Right ventricle myocardium inferior (tissue), 1 donor: ENCODE data around the gene ADISSP. TPM values are rescaled to one million over a fixed set of nuclear protein-coding genes. Genes with fewer than 3 reads are reported as not detected.

Experiments
- ATAC-seq: fragments of 200-7000 bp; cut with Tn5 transposase; one replicate; pipeline ENCODE4 v1.9.1; 2020; ENCODE audit warnings: mild to moderate bottlenecking, moderate library complexity
- DNase-seq: peaks from one replicate; pipeline ENCODE4 v3.0.0; 2021; ENCODE audit errors: missing footprints
- intact Hi-C: fragments of 100-400 bp; cut with DNase I; formaldehyde crosslinking; loops from one replicate; pipeline ENCODE4 v1.11.0; 2022
- total RNA-seq: library from RNA; stranded (reverse); fragmentation: NEBNext Ultra II Directional; extraction: Animal tissue kit (Norgen Biotek cat#: 25700); gene quantifications from one replicate; pipeline ENCODE4 v1.2.1, GENCODE V29; 2021
- donor health status: DM: no; HTN: yes; CAD: no; lungs with severe emphysema.

The ADISSP gene
- total RNA-seq, 1 donor from 2014 or later, result 14.6 TPM

DNA sequence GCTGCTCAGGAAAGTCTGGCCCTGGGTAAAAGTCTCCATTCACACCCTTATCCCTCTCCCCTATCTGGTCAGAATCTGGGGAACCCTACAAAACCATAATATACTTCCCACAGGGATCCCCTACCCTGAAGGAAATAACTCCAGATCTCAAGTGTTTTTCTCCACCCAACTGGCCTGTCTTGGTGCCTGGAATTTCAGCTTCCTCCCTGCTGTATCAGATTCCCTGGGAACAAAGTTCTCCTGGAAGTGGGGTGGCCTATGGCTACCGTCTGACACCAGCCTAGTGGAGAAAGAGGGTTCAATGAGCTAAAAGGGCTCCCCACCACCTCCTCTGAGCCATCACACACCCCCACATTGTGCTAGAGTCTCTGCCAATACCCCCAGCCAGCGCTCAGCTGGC lies 20.1 kb downstream of the ADISSP start:
- no peak for ATAC-seq

DNA sequence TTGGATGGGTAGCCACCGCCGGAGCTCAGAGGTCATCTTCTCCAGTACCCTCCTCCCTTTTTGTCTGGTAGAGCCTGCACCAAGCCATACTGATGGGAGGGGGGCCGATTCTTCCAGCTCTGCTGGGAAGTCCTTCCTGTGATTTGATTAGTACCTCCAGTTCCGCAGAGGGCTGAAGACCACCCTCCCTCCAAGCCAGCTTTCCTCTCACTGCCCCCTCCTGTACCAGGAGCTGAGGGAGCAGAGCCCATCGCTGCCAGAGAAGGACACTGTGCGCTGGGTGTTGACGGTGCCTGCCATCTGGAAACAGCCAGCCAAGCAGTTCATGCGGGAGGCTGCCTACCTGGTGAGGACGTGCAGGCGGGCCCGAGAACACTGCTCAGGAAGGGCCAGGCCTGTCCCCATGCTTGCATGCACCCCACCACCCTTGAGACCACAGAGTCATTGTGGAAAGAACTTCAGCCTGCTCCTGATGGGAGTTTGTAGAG lies 21.8 kb downstream of the ADISSP start:
- DNase-seq (no peak), ATAC-seq (no peak)
- intact Hi-C loops, result no loop called here

More for the DNA sequence above, 20.1 kb downstream of the ADISSP start:
- intact Hi-C loops, result no loop called here
- DNase-seq, result no peak

DNA sequence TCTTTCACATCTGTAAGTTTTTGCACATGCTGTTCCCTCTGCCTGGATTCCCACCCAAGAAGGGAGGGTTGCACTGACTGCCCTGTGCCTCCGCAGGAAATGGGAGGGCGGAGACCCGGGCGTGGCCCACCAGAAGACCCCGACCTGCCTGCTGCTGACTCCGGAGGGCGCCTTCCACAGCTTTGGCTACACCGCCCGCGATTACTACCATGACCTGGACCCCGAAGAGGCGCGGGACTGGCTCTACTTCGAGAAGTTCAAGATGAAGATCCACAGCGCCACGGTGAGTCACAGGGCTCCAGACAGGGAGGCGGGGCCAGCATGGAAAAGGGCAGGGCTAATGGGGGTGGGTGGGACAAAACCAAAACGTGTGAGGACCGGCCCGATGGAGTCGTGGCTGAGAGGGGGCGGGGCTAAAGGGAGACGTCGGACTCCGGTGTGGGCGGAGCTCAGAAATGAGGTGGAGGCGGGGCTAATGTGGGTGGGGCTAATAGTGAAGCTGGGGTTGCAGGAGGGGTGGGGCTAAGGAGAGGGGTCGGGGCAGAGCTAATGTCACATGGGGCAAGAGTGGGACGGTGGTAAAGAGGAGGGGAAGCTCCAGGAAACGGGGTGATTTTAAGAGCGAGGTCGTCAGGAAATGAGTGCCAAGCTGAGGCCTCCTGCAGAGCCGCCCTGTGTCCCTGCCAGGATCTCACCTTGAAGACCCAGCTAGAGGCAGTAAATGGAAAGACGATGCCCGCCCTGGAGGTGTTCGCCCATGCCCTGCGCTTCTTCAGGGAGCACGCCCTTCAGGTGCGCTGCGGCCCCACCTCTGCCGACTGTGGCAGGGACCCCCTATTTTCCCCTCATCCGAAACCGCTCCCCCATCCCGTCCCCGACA lies 22.5 kb downstream of the ADISSP start:
- intact Hi-C loops, result no loop called here
- DNase-seq, result peak; percentile 87
- peak; percentile 44 for ATAC-seq

DNA sequence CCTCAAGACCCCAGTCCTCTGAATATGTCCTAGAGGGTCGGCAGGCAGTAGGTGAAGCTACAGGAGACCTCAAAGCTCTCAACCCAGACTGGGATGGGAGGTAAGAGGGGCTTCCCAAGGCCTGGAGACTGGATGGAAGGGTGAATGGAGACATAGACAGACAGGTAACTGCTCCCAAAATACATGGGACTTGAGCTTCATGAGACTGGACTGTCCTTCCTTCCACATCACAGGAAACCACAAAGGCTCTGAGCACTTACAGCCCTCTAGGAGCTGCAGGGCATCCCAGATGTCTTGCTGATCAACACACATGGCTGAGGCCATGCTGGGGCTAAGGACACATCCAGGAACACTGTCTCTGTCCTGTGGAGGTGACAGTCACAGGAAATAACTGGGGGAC lies 23.5 kb downstream of the ADISSP start:
- no peak for DNase-seq
- no peak for ATAC-seq
- intact Hi-C loops, result no loop called here

DNA sequence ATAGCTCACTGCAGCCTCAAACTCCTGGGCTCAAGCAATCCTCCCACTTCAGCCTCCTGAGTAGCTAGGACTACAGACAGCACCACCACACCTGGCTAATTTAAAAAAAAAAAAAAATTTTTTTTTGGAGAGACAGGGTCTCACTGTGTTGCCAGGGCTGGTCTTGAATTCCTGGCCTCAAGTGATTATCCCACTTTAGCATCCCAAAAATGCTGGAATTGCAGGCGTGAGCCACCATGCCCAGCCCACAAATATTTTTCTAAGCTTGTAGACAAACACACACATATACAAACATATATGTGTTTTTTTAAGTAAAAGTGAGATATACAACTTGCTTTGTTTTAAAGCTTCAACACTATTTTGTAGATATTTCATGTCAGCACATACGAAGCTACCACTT lies 24.3 kb downstream of the ADISSP start:
- intact Hi-C loops, result no loop called here

DNA sequence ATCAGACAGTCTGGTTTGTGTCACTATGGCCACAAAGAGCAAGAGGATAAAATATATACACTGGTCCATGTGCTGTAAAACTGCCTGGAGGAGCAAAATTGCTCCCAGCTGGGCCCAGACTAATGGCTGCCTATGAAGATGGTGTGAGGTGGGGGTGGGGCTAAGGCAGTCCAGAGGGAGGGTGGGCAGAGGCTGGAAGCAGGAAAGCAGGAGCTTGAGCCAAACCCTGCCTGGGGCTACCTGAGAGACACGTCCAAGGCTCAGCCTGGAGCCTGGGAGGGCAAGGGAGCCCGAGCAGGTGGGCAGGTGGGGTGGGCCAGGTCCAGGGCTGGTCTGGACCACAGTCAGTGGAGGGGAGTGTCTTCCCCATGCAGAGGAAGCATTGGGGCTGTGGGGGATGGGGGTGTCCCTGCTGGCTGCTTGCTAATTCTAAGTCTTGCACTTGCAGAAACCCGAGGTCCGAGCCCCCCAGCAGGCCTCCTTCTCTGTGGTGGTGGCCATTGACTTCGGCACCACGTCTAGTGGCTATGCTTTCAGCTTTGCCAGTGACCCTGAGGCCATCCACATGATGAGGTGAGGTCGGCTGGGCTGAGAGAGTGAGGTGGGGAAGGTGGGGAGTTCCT lies 25.6 kb downstream of the ADISSP start:
- ATAC-seq (no peak), DNase-seq (no peak)
- intact Hi-C loops, result no loop called here

More for the DNA sequence above, 24.3 kb downstream of the ADISSP start:
- no peak for ATAC-seq
- no peak for DNase-seq

DNA sequence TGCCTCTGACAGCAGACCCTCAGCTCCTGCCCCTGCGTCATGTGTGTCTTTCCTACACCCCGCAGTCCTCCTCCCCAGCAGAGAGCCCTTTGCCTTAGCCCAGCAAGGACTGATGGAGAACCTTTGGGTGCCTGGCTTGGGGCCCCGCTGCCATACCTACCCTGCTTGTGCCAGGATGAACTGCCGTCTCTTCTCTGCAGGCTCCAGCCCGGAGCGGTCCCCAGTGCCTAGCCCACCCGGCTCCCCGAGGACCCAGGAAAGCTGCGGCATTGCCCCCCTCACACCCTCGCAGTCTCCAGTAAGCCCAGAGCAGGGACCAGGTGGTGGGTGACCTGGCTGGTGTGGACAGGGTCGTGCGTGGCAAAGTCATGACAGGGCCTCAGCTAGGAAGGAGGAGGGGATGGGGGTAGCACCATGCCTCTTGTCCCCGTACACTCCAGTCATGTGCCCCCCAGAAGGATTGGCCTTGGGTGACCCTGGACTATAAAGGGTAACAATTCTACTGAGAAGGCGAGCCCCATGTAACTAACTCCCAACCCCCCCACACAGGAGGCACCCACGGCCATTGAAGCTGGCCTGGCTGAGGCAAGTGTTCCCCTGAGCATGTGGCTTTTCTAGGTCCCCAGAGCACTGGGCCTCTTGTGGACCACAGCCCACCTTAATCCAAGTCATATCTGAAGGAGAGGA lies 26.8 kb downstream of the ADISSP start:
- intact Hi-C loops, result no loop called here
- no peak for ATAC-seq
- DNase-seq, result no peak

DNA sequence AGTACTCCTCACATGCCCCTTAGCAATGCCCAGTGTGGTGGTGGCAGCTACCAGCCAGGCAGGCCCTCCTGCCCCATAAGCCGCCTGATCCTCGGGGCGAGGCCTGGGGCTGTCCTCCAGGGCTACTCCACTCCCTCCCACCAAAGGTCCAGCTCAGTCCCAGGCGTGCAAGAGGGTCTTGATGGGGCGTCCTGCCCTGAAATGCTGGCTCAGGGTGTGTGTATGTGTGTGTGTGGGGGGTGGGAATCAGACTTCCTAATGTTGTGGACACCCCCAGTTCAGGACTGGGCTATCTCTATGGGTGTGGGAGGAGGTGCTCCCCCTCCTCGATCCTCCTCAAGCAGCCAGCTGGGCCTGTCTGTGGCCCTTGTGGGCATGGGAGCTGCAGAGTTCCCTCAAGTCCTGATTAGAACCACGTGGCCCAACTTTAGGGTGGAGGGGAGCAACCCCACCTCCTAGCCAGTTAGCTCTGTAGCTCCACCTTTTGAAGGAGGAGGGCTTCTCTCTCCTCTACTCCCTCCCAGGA lies 27.6 kb downstream of the ADISSP start:
- intact Hi-C loops, result no loop called here
- ATAC-seq (no peak), DNase-seq (no peak)

DNA sequence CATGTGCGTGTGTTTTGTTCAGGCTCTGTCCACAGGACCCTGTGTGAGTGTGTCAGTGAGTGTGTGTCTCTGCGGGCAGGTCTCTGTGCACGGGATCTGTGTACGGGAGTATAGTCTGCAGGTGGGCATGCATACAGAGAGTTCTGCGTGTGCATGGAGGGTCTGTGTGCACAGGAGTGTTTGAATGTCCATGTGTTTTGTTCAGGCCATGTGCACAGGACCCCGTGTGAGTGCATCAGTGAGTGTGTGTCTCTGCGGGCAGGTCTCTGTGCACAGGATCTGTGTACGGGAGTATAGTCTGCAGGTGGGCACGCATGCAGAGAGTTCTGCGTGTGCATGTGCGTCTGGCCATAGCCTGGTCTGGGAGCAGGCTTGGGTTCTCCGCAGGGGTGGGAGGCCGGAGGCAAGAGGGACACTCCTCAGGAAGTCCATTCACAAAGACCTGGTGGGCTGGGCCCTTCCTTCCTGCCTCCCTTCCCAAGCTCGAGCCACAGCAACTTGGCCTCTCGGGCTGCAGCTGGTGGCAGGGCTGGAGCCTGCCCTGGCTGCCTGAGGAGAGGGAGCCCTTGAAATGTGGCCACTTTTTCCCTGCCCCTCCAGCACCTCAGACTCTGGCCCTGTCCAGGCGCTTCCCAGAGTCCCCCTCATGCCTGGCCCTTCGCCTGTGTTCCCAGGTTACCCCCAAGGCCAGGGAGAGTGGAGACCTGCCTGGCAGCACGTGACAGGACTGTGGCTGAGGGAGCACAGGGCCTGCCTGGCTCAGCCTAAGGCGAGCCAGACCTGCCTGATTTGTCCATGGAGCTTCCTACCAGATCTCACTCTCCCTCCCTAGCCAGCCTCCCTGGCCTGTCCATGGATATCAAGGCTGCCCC lies 28.3 kb downstream of the ADISSP start:
- intact Hi-C loops, result no loop called here
- ATAC-seq (peak; percentile 36), DNase-seq (no peak)

DNA sequence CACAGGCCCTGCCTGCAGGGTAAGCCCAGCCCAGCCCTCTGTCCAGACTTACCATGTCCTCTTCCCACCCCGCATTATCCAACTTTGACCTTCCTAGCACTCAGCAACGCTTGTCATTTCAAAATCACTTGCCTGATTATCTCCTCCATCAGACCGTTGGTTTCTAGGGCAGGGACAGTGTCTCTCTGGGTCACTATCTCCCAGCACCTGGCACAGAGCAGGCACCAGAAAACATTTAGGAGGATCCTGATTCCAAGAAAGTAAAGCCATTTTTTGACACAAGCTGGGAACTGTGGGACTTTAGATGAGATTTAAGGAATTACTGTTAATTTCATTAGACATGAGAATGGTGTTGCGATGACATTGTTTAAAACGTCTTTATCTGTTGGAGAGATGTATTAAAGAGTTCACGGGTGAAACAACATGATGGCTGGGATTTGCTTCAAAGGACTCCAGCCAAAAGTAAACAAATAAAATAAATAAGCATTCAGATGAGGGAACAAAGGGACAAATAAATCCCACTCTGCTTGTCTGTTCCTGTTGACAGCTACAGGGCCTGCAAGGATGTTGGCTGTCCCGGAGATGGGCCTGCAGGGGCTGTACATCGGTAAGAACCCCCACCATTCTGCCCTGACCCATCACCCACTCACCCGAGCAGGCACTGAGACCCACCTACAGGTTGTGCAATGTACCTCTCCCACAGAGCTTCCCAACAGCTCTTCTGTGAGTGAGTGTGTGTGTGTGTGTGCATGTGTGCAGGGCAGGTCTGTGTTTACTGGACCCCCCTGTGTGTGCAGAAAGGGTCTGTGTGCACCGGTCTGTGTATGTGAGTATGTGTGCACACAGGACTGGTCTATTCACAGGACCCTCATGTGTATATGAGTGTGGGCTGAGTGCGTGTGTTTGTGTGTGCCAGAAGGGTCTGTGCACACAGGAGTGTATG lies 29.2 kb downstream of the ADISSP start:
- ATAC-seq (peak; percentile 8), DNase-seq (no peak)
- intact Hi-C loops, result no loop called here

DNA sequence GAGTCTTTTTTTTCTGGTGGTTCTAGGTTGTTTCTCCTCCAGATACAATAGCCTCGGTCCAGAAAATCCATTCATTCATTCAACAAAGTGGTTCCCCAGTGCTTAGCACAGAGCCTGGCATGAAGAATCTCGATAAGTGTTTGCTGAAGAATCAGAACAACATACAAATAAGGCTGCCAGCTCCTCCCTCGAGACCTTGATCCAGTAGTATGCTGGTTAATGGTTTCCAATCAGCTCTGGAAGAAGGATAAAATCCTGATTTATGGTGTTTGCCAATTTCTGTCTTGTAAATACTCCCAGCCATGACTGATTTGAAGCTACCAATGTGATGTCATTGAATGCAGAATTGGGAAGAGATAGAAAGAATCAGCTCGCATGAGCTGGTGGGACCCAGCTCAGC lies 31.8 kb downstream of the ADISSP start:
- intact Hi-C loops, result no loop called here
- ATAC-seq, result no peak
- DNase-seq, result no peak

DNA sequence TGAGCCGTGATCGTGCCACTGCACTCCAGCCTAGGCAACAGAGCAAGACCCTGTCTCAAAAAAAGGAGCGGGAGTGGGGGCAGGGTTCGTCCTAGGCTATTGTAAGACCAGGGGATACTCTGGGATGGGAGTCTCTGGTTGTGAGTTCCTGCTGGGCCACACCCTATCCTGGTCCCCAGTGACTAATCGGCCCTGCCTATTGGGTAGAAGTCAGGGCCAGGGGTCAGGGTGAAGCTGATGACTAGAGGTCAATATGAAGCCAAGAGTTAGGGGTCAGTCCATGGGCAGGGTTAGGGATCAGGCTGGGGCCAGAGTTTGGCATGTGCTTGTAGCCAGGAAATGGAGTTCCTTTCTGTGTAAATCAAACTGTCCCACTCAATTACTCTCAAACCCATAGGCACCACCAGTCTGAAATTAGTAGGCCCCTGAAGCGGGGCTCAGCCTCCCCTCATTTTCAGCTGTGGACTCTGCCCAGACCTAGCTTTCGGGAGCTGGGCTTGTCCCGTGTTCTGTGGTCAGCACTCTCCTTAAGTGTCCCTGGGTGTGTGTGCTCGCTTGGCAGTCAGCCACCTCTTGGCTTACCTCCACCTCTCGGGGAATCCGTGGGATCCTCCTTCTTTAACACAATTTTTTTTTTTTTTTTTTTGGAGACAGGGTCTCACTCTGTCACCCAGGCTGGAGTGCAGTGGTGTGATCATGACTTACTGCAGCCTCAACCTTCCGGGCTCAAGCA lies 33.3 kb downstream of the ADISSP start:
- ATAC-seq (no peak), DNase-seq (no peak)
- intact Hi-C loops, result no loop called here

DNA sequence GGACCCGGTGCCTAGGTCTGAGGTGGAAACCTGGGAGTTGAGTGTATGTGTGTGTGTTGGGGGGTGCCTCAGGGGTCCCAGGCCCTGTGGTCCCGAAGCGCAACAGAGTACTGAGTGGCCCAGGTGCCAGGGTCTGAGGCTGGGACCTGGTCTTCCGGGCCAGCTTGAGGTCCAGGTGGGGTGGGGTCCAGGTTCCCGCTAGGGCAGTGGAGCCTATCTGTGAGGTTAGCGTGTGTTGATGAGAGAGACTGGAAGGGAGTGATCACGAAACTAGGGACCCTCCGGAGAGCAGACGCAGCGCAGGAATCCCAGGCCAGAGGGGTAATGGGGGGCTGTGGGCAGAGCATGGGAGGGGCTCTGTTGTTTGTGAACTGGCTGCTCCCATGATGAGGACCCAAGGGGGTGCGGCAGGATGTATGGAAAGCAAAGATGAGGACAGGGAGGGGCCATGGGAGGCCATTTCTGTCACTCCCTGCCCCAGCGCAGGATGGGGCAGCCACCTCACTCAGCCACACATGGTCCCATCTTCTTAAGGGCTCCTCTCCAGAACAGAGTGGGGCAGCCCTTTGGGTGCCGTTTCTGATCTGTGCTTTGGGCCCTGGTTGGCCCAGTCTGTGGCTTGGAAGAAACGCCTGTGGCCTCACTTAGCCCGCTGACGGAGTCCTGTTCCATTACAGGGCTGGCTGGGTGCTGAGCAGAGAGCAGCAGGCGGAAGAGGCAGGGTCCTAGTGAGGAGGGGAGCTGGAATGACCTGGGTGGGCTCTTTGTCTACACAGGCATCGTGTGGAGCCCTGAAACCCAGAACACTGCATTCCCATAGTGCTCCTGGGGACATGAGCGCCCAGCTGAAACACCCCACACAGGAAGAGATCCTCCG lies 34.2 kb downstream of the ADISSP start:
- intact Hi-C loops, result no loop called here
- DNase-seq, result no peak

DNA sequence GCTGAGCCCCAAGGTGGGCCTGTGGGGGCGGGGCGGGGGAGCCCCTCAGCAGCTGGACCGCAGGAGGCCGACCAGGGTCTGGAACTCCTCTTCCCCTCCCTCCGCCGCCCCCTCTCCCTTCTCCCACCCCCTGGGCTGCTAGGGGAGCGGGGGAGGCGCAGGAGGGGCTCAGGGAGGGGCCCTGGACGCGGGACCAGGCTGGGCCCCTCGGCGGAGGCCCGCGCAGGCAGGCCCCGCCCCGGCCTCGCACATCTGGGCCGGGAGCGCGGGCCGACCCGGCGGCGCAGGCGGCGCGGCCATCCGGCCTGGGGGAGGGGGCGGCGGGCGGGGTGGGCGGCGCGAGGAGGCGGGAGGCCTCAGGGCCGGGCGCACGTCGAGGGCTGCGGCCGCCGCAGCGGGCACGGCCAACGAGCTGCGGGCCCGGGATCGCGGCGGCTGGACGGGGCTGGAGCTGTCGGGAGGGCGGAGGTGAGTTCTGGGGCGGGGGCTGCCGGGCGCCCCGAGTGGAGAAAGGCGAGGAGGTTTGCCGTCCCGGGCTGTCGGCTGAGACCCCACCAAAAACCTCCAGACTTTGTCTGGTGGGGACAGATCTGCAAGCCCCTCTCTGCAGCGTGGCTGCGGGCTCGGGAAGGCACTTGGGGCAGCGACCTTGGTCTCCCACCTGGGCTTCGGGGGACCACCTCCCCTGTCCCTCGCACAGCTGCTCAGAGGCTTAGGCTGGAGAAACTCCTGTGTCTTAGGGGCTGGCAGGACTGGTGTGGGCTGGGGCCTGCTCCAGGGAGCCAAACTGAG lies 35.0 kb downstream of the ADISSP start, which contains the start of gene HSPA12B:
HSPA12B (plus strand) TSS at position 359 of the 792 bp plus-strand sequence. CDS start 5,990 bp downstream, outside the sequence.
- intact Hi-C loops, result no loop called here
- peak; percentile 52 for ATAC-seq
- DNase-seq, result no peak

More for the DNA sequence above, 34.2 kb downstream of the ADISSP start:
- ATAC-seq, result peak; percentile 9

DNA sequence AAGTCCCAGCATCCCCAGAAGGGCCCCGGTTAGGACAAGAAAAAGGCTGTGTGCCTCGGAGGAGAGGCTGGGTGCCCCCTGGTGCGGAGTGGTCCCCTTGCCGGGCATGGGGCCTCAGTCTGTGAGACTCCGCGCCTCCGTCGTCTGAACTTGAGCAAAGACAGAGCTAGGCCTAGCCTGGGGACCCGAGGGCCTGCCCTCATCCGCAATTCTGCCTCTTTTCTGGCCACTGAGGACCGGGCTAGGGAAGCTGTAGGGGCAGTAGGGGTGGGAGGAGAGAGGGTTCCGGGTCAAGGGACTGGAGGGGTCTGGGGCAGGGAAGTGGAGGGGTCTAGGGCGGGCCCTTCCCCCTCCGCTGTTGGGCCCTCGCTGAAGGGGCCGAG lies 35.6 kb downstream of the ADISSP start:
- intact Hi-C loops, result no loop called here
- no peak for DNase-seq
- no peak for ATAC-seq
